GM12872 (cell line): ENCODE data around the gene GEN1.

Experiments used
- TF ChIP-seq, protein P1 (sequence below): IDR thresholded peaks from 3 replicates; pipeline ENCODE4 v1.5.1; 2011; ENCODE audit warnings: low read depth, mild to moderate bottlenecking, low read length, moderate library complexity; ENCODE audit not compliant: insufficient read depth

Gene GEN1

DNA sequence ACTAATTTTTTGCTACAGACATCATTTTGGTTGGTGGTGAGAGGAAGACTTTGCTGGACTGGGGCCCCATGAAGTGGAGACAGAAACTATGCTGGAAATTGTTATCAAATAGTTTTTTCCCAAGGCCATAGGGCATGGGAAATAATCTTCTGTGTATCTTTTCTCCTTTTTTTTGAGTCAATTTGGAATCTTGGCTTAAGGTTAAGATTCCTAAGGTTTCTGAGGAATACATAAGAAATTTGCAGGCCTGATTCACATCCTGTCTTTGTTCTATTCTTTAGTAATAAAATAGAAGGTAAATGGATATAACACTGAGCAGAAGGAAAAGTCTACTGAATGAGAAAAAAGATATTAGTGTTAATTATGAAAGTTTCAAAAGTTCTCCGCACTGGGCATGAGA lies 16.9 kb upstream of the GEN1 start:
- TF ChIP-seq, protein P1, sequence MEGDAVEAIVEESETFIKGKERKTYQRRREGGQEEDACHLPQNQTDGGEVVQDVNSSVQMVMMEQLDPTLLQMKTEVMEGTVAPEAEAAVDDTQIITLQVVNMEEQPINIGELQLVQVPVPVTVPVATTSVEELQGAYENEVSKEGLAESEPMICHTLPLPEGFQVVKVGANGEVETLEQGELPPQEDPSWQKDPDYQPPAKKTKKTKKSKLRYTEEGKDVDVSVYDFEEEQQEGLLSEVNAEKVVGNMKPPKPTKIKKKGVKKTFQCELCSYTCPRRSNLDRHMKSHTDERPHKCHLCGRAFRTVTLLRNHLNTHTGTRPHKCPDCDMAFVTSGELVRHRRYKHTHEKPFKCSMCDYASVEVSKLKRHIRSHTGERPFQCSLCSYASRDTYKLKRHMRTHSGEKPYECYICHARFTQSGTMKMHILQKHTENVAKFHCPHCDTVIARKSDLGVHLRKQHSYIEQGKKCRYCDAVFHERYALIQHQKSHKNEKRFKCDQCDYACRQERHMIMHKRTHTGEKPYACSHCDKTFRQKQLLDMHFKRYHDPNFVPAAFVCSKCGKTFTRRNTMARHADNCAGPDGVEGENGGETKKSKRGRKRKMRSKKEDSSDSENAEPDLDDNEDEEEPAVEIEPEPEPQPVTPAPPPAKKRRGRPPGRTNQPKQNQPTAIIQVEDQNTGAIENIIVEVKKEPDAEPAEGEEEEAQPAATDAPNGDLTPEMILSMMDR, result no peak

GRCh38 chr2:17740203-17740602 lies 13.7 kb upstream of the GEN1 start:
- TF ChIP-seq, protein P1, result no peak

DNA sequence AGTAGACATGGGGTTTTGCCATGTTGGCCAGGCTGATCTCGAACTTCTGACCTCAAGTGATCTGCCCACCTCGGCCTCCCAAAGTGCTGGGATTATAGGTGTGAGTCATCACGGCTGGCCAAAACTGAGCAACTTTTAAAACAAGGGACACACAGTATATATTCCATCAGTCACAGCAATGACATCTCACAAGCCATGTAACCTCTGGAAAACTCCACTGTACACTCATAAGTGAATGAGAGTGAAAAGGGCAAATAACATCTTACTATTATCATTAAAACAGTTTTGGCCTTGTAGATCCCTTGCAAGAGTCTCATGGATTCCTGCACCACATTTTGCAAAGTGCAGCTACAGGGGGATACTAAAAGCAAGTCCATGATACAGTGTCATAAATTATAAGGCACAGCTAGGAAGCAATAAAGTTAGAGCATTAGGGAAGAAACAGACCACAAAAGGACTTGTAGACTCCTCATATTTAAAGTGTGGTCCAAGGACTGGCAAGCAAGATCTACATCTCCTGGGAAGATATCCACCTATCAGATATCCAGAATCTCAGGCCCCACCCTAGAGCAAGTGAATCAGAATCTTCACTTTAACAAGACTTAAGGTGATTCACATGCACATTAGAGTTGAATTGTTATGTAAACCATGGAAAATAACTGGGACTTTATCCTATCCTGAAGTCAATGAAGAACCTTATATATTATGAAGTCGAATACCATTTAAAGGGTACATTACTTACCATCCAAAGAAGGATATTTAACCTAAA lies 6.1 kb upstream of the GEN1 start:
- TF ChIP-seq, protein P1, result no peak

GRCh38 chr2:17748745-17749144 lies 5.2 kb upstream of the GEN1 start:
- TF ChIP-seq, protein P1, result no peak

GRCh38 chr2:17749753-17750438 lies 4.0 kb upstream of the GEN1 start:
- TF ChIP-seq, protein P1, result no peak

DNA sequence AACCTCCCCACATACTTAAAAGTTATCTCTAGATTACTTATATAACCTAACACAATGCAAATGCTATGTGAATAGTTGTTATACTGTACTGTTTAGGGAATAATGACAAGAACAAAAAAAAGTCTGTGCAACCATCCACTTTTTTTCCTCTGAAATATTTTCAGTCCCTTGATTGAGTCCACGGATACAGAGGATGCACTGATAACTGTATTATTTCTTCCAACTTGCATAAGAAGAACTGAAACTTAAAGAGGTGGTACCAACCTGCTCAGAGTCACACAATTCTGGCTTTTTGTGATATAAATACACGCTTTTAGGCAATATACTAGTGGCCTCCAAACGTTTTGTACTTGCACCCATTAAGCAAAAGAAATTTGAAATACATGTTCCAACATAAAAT lies 1.7 kb upstream of the GEN1 start:
- TF ChIP-seq, protein P1, result no peak

GRCh38 chr2:17752892-17753802 lies 791 bp upstream of the GEN1 start:
- TF ChIP-seq, protein P1, result no peak
